Ishikawa (cell line): ENCODE measurements around the gene ALPI.
A peak's percentile ranks its signal among the peaks of the same experiment; 100 is the strongest.

Source experiments
- CEBPB ChIP-seq: IDR thresholded peaks from 2 replicates; pipeline ENCODE4 v1.6.1; 2012
- CREB1 ChIP-seq: IDR thresholded peaks from 2 replicates; pipeline ENCODE4 v1.6.1; 2012; ENCODE audit warnings: low read depth
- EGR1 ChIP-seq: IDR thresholded peaks from 2 replicates; pipeline ENCODE4 v1.6.1; 2012
- EP300 ChIP-seq: IDR thresholded peaks from 2 replicates; pipeline ENCODE4 v1.6.1; 2012; ENCODE audit warnings: borderline replicate concordance
- FOXM1 ChIP-seq: IDR thresholded peaks from 2 replicates; pipeline ENCODE4 v1.6.1; 2012; ENCODE audit warnings: low read depth, borderline replicate concordance
- NFIC ChIP-seq: IDR thresholded peaks from 2 replicates; pipeline ENCODE4 v1.6.1; 2012
- RAD21 ChIP-seq: IDR thresholded peaks from 2 replicates; pipeline ENCODE4 v1.6.1; 2012; ENCODE audit warnings: low read depth
- TAF1 ChIP-seq: IDR thresholded peaks from 2 replicates; pipeline ENCODE4 v1.6.1; 2012; ENCODE audit warnings: low read depth, mild to moderate bottlenecking
- TCF12 ChIP-seq: IDR thresholded peaks from 2 replicates; pipeline ENCODE4 v1.6.1; 2012; ENCODE audit warnings: low read depth
- TEAD4 ChIP-seq: IDR thresholded peaks from 2 replicates; pipeline ENCODE4 v1.6.1; 2012
- YY1 ChIP-seq: IDR thresholded peaks from 2 replicates; pipeline ENCODE4 v1.6.1; 2012; ENCODE audit warnings: low read depth
- ZBTB7A ChIP-seq: IDR thresholded peaks from 2 replicates; pipeline ENCODE4 v1.6.1; 2012; ENCODE audit warnings: low read depth
- TF ChIP-seq, protein P1 (sequence below): IDR thresholded peaks from 2 replicates; pipeline ENCODE4 v1.6.1; 2012; ENCODE audit warnings: low read depth, mild to moderate bottlenecking
- TF ChIP-seq, protein P2 (sequence below): IDR thresholded peaks from 2 replicates; pipeline ENCODE4 v1.6.1; 2012

DNA sequence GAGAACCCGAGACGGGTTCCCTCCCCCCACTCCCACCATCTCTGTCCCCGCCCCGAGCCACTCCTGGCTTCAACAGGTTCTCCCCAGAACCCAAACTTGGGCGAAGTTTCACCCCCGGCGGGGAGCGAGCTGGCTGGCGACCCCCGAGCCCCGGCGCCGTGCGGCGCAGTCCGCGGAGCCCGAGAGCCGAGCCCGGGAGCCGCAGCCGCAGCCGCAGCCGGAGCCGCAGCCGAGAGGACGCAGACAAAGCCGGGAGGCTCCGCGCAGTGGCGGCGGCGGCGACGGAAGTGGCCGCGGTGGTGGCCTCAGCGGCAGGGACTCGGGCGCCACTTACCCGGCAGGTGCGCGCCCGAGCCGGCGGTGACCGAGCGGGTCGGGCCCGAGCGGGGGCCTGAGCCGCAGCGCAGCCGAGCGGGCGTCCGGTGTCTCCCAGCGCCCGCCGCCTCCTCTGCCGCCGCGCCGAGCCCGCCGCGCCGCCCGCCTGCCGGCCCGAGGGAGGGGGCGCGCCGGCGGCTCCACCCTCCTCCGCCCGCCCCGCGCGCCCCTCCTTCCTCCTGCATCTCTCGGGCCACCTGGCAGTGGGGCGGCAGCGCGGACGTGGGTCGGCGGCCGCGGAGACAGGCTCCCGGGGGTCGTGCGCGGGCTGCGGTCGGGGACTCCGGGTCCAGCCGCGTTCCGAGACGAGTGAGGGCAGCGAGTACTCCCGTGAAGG lies 31.6 kb downstream of the ALPI start, which contains the start of gene ECEL1:
- TF ChIP-seq, protein P1, sequence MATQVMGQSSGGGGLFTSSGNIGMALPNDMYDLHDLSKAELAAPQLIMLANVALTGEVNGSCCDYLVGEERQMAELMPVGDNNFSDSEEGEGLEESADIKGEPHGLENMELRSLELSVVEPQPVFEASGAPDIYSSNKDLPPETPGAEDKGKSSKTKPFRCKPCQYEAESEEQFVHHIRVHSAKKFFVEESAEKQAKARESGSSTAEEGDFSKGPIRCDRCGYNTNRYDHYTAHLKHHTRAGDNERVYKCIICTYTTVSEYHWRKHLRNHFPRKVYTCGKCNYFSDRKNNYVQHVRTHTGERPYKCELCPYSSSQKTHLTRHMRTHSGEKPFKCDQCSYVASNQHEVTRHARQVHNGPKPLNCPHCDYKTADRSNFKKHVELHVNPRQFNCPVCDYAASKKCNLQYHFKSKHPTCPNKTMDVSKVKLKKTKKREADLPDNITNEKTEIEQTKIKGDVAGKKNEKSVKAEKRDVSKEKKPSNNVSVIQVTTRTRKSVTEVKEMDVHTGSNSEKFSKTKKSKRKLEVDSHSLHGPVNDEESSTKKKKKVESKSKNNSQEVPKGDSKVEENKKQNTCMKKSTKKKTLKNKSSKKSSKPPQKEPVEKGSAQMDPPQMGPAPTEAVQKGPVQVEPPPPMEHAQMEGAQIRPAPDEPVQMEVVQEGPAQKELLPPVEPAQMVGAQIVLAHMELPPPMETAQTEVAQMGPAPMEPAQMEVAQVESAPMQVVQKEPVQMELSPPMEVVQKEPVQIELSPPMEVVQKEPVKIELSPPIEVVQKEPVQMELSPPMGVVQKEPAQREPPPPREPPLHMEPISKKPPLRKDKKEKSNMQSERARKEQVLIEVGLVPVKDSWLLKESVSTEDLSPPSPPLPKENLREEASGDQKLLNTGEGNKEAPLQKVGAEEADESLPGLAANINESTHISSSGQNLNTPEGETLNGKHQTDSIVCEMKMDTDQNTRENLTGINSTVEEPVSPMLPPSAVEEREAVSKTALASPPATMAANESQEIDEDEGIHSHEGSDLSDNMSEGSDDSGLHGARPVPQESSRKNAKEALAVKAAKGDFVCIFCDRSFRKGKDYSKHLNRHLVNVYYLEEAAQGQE: no peak
- TF ChIP-seq EP300 (no peak), NFIC (no peak), TCF12 (no peak), YY1 (no peak), CREB1 (no peak), RAD21 (no peak), EGR1 (no peak), ZBTB7A (peak; percentile 19; the same call in 1 of the 2 replicates), FOXM1 (no peak), TAF1 (no peak), CEBPB (no peak), TEAD4 (no peak)
- TF ChIP-seq, protein P2, sequence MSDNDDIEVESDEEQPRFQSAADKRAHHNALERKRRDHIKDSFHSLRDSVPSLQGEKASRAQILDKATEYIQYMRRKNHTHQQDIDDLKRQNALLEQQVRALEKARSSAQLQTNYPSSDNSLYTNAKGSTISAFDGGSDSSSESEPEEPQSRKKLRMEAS: no peak
